Natural killer cell (primary cell): ENCODE data around the gene INO80B. TPM values are rescaled to one million over a fixed set of nuclear protein-coding genes. Genes with fewer than 3 reads are reported as not detected.

ENCODE experiments used
- ATAC-seq, 3 donors: fragments of 150-1000 bp in 2 of 3; fragments of 200-7000 bp in 1 of 3; cut with Tn5 transposase; 1 replicate in 1 of 3; 2 replicates in 2 of 3; pipeline ENCODE4 v1.10.0; 2021; ENCODE audit warnings: mild to moderate bottlenecking in 2 of 3, moderate library complexity in 2 of 3
- DNase-seq, 2 donors: peaks; one replicate each; pipeline versions ENCODE4 v3.0.0 to v3.0.0-alpha.2; 2013 to 2021; ENCODE audit warnings: mixed read lengths in 1 of 2
- H3K27ac ChIP-seq: one replicate; pipeline ENCODE4 v1.5.1; 2013; ENCODE audit warnings: mild to moderate bottlenecking, low read length
- H3K27me3 ChIP-seq: one replicate; pipeline ENCODE4 v1.6.1; 2013; ENCODE audit warnings: low read length; ENCODE audit not compliant: control insufficient read depth, insufficient read depth
- H3K36me3 ChIP-seq: one replicate; pipeline ENCODE4 v1.6.1; 2013; ENCODE audit warnings: low read length; ENCODE audit not compliant: control insufficient read depth, insufficient read depth
- H3K4me1 ChIP-seq: one replicate; pipeline ENCODE4 v1.6.1; 2013; ENCODE audit warnings: low read length; ENCODE audit not compliant: control insufficient read depth, insufficient read depth
- H3K4me3 ChIP-seq: one replicate; pipeline ENCODE4 v1.5.1; 2013; ENCODE audit warnings: low read length
- H3K9me3 ChIP-seq: one replicate; pipeline ENCODE4 v1.6.1; 2013; ENCODE audit warnings: low read length; ENCODE audit not compliant: control insufficient read depth, insufficient read depth
- H3K27ac Mint-ChIP-seq, 2 donors: one replicate each; pipeline ENCODE4 v1.8.0; 2022; ENCODE audit warnings: mild to moderate bottlenecking in 2 of 2, mixed read lengths in 2 of 2, moderate library complexity in 1 of 2
- H3K27me3 Mint-ChIP-seq, 2 donors: one replicate each; pipeline ENCODE4 v1.8.0; 2022; ENCODE audit warnings: low read depth in 2 of 2, mixed read lengths in 2 of 2
- H3K36me3 Mint-ChIP-seq: one replicate; pipeline ENCODE4 v1.8.0; 2022; ENCODE audit warnings: mixed read lengths
- H3K4me1 Mint-ChIP-seq, 2 donors: one replicate each; pipeline ENCODE4 v1.8.0; 2022; ENCODE audit warnings: mixed read lengths in 2 of 2
- H3K4me3 Mint-ChIP-seq: one replicate; pipeline ENCODE4 v1.8.0; 2022; ENCODE audit warnings: mild to moderate bottlenecking, moderate library complexity, mixed read lengths
- H3K9me3 Mint-ChIP-seq, 2 donors: one replicate each; pipeline ENCODE4 v1.8.0; 2022; ENCODE audit warnings: mixed read lengths in 2 of 2
- WGBS: methylation state at CpG from one replicate; pipeline ENCODE4 v1.1.7; 2013; ENCODE audit warnings: missing lambda C conversion rate; ENCODE audit not compliant: insufficient coverage; 5-methylcytosine and 5-hydroxymethylcytosine counted together
- intact Hi-C: fragments of 100-400 bp; cut with micrococcal nuclease; formaldehyde crosslinking; loops from one replicate; pipeline ENCODE4 v1.14.2; 2022
- total RNA-seq, 4 donors: library from RNA; stranded (reverse); fragments of 120-200 nt in 1 of 4; gene quantifications; one replicate each; pipeline versions ENCODE4 v1.2.3 to v1.2.4, GENCODE V29; 2013 to 2022
- TF ChIP-seq, protein P1 (sequence below): fragments of 200-600 bp; IDR thresholded peaks from one replicate; pipeline ENCODE4 v1.8.0; 2022; ENCODE audit warnings: antibody characterized with exemption

INO80B gene
- total RNA-seq, 3 donors from 2014 or later (not counting 1 experiment from before 2014, with no cell fraction given), result 34.0 to 48.0 (median 37.7) TPM

DNA sequence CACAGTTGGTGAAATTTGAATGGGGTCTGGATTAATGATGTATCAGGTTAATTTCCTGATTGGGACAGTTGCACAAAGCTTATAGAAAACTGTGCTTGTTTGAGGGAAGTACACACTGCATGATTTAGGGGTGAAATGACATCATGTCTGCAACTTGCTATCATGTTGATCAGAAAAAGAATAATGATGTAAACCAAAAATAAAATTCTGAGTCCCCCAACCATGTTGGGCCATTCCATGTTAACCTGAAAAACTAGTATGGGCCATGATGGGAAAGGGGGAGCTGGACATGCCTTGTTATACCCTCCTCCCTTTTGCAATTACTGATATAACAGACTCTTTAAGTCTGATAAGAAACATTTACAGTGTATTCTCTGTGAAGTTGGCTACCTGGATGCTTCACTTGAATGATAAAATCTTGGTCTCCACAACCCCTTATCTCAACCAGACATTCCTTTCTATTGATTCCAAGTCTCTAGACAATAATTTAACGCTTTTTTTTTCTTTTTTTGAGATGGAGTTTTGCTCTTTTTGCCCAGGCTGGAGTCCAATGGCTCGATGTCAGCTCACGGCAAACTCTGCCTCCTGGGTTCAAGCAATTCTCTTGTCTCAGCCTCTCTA lies 4.2 kb upstream of the INO80B start:
- TF ChIP-seq, protein P1, sequence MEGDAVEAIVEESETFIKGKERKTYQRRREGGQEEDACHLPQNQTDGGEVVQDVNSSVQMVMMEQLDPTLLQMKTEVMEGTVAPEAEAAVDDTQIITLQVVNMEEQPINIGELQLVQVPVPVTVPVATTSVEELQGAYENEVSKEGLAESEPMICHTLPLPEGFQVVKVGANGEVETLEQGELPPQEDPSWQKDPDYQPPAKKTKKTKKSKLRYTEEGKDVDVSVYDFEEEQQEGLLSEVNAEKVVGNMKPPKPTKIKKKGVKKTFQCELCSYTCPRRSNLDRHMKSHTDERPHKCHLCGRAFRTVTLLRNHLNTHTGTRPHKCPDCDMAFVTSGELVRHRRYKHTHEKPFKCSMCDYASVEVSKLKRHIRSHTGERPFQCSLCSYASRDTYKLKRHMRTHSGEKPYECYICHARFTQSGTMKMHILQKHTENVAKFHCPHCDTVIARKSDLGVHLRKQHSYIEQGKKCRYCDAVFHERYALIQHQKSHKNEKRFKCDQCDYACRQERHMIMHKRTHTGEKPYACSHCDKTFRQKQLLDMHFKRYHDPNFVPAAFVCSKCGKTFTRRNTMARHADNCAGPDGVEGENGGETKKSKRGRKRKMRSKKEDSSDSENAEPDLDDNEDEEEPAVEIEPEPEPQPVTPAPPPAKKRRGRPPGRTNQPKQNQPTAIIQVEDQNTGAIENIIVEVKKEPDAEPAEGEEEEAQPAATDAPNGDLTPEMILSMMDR, result no peak
- WGBS, result 92% methylated on average over 3 of the region's 3 CpGs
- H3K9me3 Mint-ChIP-seq, result no peaks in the 10 kb centered on the region
- Histone ChIP-seq H3K36me3 (no peaks in the 10 kb centered on the region), H3K4me3 (no peak overlapping the region), H3K27ac (no peak overlapping the region), H3K9me3 (no peaks in the 10 kb centered on the region), H3K4me1 (peaks cover 29% of the 10 kb centered on the region), H3K27me3 (no peaks in the 10 kb centered on the region)
- H3K4me3 Mint-ChIP-seq, result no peak overlapping the region
- peaks cover 30% of the 10 kb centered on the region in 2 donors for H3K4me1 Mint-ChIP-seq
- peak overlapping the region in 1 of 2 donors; percentile 99 for H3K27ac Mint-ChIP-seq
- no peaks in the 10 kb centered on the region for H3K27me3 Mint-ChIP-seq
- ATAC-seq (no peak), DNase-seq (no peak)
- intact Hi-C loops, result loop anchor here (5.0 to 10.0 kb wide), 2 partner anchors 58 to 1216 kb away; partner anchors contain the start of genes CCT7 and PRADC1
- H3K36me3 Mint-ChIP-seq, result no peaks in the 10 kb centered on the region

GRCh38 chr2:74457129-74457548 lies 2.3 kb downstream of the INO80B start:
- intact Hi-C loops, result loop anchor here (5.0 to 10.0 kb wide), 2 partner anchors 720 to 1222 kb away; partner anchors contain the start of genes CCT7, PRADC1 and TPRKB

DNA sequence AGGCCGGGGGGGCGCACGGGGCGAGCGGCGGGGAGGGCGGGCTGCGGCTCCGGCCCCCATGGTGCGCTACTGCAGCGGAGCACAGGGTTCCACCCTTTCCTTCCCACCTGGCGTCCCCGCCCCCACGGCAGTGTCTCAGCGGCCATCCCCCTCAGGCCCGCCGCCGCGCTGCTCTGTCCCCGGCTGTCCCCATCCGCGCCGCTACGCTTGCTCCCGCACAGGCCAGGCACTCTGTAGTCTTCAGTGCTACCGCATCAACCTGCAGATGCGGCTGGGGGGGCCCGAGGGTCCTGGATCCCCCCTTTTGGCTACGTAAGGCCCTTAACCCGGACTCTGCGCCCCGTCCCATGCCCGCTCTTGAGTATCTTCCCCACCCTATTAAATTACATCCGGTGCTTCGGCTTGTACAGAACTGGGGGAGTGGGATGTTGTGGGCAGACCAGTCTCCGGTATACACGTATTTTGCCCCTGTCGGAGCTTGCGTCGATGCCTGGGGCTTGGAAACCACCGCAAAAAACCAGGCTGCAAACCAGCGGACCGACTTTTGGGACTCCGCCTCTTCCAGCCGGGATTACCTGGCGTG lies 2.8 kb downstream of the INO80B start:
- WGBS, result under 1% methylated on average over 43 of the region's 46 CpGs
- intact Hi-C loops, result loop anchor here (1.0 to 10.0 kb wide), 6 partner anchors 15 to 1223 kb away; partner anchors contain the start of genes C2orf81, CCT7, MRPL53 and PCGF1
- Mint-ChIP-seq H3K9me3 (no peaks in the 10 kb centered on the region), H3K4me1 (peaks cover 63 to 80% of the 10 kb centered on the region in 2 donors), H3K4me3 (peak overlapping the region; percentile 98), H3K27me3 (no peaks in the 10 kb centered on the region), H3K36me3 (no peaks in the 10 kb centered on the region), H3K27ac (peak overlapping the region; percentile 98 to 99)
- Histone ChIP-seq H3K27ac (peak overlapping the region; percentile 99), H3K4me1 (peaks cover 44% of the 10 kb centered on the region), H3K4me3 (peak overlapping the region; percentile 89), H3K36me3 (peaks cover 8% of the 10 kb centered on the region), H3K9me3 (no peaks in the 10 kb centered on the region), H3K27me3 (no peaks in the 10 kb centered on the region)
- DNase-seq, result peak; percentile 81 to 89
- TF ChIP-seq, protein P1, result no peak
- ATAC-seq, result peak; percentile 37 to 62 (median 51)

More at GRCh38 chr2:74457129-74457548, 2.3 kb downstream of the INO80B start:
- Histone ChIP-seq H3K27ac (peak overlapping the region; percentile 99), H3K36me3 (peaks cover 3% of the 10 kb centered on the region), H3K4me3 (peak overlapping the region; percentile 89), H3K27me3 (no peaks in the 10 kb centered on the region), H3K4me1 (peaks cover 49% of the 10 kb centered on the region), H3K9me3 (no peaks in the 10 kb centered on the region)
- no peak for DNase-seq
- peaks cover 68 to 85% of the 10 kb centered on the region in 2 donors for H3K4me1 Mint-ChIP-seq
- no peaks in the 10 kb centered on the region for H3K27me3 Mint-ChIP-seq
- under 1% methylated on average over 27 of the region's 27 CpGs for WGBS
- TF ChIP-seq, protein P1, result no peak
- peak overlapping the region; percentile 98 to 99 for H3K27ac Mint-ChIP-seq
- H3K9me3 Mint-ChIP-seq, result no peaks in the 10 kb centered on the region
- ATAC-seq, result no peak
- H3K36me3 Mint-ChIP-seq, result no peaks in the 10 kb centered on the region
- H3K4me3 Mint-ChIP-seq, result peak overlapping the region; percentile 98
